Pancreas (tissue), 10 donors: ENCODE data around the gene HLF. TPM values are rescaled to one million over a fixed set of nuclear protein-coding genes. Genes with fewer than 3 reads are reported as not detected.

Experiments
- ATAC-seq, 4 donors: fragments of 200-7000 bp; cut with Tn5 transposase; one replicate each; pipeline versions ENCODE4 v1.8.0 to v1.9.1; 2020; ENCODE audit warnings: mild to moderate bottlenecking in 4 of 4, moderate library complexity in 4 of 4
- DNase-seq, 6 donors: peaks; one replicate each; pipeline ENCODE4 v3.0.0-alpha.2; 2020
- FAIRE-seq: peaks from 2 replicates; lab custom pipeline; 2012; peaks lifted over from hg19 to GRCh38; lab: Jason Lieb, UNC
- H3K27ac ChIP-seq, 4 donors: fragments of 200-600 bp; sonication (generic); 1 replicate in 3 of 4; 2 replicates in 1 of 4; pipeline versions ENCODE4 v1.5.0 to v1.8.0; 2020
- H3K27me3 ChIP-seq, 4 donors: fragments of 200-600 bp; one replicate each; pipeline ENCODE4 v1.8.0; 2021
- H3K36me3 ChIP-seq, 3 donors: fragments of 200-600 bp; sonication (generic) in 1 of 3; one replicate each; pipeline versions ENCODE4 v1.5.0 to v1.8.0; 2020 to 2021
- H3K4me1 ChIP-seq, 3 donors: fragments of 200-600 bp; one replicate each; pipeline ENCODE4 v1.8.0; 2021
- H3K4me3 ChIP-seq, 4 donors: fragments of 200-600 bp; sonication (generic) in 2 of 4; one replicate each; pipeline versions ENCODE4 v1.5.0 to v1.8.0; 2020 to 2021
- H3K9me3 ChIP-seq, 4 donors: fragments of 200-600 bp; one replicate each; pipeline ENCODE4 v1.8.0; 2021
- WGBS, 2 donors: extraction: QIAGEN DNeasy Blood & Tissue Kit; methylation state at CpG; one replicate each; pipeline ENCODE4 v1.1.7; 2013; 5-methylcytosine and 5-hydroxymethylcytosine counted together
- intact Hi-C, 3 donors: fragments of 100-400 bp; cut with DNase I; formaldehyde crosslinking; loops; one replicate each; pipeline versions ENCODE4 v1.11.1 to v1.14.2; 2022
- polyA plus RNA-seq, 2 donors: library from polyadenylated mRNA; stranded (reverse); fragments of 200-250 nt; gene quantifications; one replicate each; pipeline ENCODE4 v1.2.3, GENCODE V29; 2013
- total RNA-seq, 6 donors: library from RNA; stranded (reverse); fragmentation: NEBNext Ultra II Directional in 4 of 6; extraction: Animal tissue kit (Norgen Biotek cat#: 25700) in 4 of 6; gene quantifications; one replicate each; pipeline versions ENCODE4 v1.2.1 to v1.2.4, GENCODE V29; 2021 to 2023
- TF ChIP-seq, protein P1 (sequence below), 4 donors: fragments of 200-600 bp; sonication (generic) in 3 of 4; IDR thresholded peaks; one replicate each; pipeline versions ENCODE4 v1.5.0 to v1.8.0; 2021; ENCODE audit warnings: antibody characterized with exemption in 4 of 4
- donor health status: healthy with polysubstance abuse.
- donor health status: DM: no; HTN: no; CAD: no; lungs with moderate emphysema.
- donor health status: DM: no; HTN: no; CAD: no.
- donor health status: control.
- donor health status: control.
- donor health status: Bipolar disorder and iron deficiency.
- donor health status: DM: yes; HTN: yes; CAD: no.
- donor health status: DM: no; HTN: no; CAD: no.
- donor health status: DM: no; HTN: no; CAD: no.
- donor health status: DM: yes; HTN: yes; CAD: no.

HLF gene
- total and polyA plus RNA-seq, 8 donors: 1.2 to 4.6 (median 2.2) TPM

DNA sequence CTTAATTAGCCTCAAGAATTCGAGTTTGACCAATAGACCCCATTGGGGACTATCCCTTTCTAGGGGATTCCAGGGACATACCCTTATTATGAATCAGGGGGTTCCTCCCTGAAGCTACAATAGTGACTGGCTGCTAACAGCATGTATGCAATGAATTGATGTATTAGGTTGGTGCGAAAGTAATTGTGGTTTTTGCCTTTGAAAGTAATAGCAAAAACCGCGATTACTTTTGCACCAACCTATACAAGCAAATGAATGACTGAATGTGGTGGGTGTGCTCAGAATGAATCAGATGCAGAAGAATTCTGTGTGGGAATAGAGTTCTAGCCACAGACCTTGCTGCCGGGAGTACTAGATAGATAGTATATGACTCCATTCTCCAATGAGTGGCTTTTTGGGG, 76.7 kb downstream of the HLF start:
- TF ChIP-seq, protein P1, sequence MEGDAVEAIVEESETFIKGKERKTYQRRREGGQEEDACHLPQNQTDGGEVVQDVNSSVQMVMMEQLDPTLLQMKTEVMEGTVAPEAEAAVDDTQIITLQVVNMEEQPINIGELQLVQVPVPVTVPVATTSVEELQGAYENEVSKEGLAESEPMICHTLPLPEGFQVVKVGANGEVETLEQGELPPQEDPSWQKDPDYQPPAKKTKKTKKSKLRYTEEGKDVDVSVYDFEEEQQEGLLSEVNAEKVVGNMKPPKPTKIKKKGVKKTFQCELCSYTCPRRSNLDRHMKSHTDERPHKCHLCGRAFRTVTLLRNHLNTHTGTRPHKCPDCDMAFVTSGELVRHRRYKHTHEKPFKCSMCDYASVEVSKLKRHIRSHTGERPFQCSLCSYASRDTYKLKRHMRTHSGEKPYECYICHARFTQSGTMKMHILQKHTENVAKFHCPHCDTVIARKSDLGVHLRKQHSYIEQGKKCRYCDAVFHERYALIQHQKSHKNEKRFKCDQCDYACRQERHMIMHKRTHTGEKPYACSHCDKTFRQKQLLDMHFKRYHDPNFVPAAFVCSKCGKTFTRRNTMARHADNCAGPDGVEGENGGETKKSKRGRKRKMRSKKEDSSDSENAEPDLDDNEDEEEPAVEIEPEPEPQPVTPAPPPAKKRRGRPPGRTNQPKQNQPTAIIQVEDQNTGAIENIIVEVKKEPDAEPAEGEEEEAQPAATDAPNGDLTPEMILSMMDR (IDR thresholded peaks at IDR 0.05): no peak
- DNase-seq (no peak), ATAC-seq (peak in 1 of 4 donors; percentile 52), FAIRE-seq (no peak)
- Histone ChIP-seq H3K36me3 (no peaks in the 10 kb centered on the region), H3K4me1 (no peaks in the 10 kb centered on the region), H3K9me3 (no peaks in the 10 kb centered on the region), H3K27me3 (no peaks in the 10 kb centered on the region), H3K27ac (no peak overlapping the region), H3K4me3 (no peak overlapping the region)
- WGBS, 2 donors: 82 to 88% methylated on average over 5 of the region's 5 CpGs
- intact Hi-C loops: no loop called here

DNA sequence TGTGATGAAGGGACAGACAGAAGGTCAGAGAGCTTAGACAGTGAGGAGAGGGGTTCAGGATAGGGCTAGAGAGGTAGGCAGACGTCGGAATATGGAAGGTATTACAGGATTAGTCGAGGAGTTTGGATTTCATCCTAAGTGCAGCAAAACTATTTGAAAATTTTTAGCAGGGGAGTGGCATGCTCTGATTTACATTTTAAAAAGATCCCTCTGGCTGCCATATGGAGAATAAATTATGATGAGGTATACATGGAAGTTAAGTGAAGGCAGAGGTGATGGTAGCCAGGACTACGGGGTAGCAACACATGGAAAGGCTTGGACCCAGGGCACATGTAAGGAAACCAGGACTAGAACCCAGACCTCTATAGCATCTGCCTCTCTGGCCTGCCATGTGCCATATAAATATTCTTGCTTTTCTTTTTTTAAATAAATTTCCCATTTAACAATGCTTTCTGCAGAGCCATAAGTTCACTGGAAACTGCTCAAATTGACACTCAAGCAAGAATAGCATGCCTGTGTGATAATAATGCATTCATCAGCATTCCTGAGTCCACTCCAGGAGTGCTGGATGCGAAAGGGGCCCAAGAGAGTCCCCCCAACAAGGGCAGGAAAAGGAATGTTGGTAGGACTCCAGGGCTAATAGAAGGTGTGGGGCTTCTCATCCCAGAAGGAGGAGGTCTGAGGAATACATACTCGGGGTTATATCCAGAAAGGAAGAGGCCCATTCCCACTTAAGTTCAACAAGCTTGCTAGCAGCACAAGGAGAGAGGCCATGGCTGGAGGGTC, 78.2 kb downstream of the HLF start:
- Histone ChIP-seq H3K4me1 (no peaks in the 10 kb centered on the region), H3K36me3 (no peaks in the 10 kb centered on the region), H3K27ac (no peak overlapping the region), H3K4me3 (no peak overlapping the region), H3K27me3 (no peaks in the 10 kb centered on the region), H3K9me3 (no peaks in the 10 kb centered on the region)
- no peak for ATAC-seq
- intact Hi-C loops: no loop called here
- TF ChIP-seq, protein P1 (IDR thresholded peaks at IDR 0.05): no peak
- WGBS, 2 donors: 82 to 86% methylated on average over 6 of the region's 6 CpGs
- DNase-seq: no peak
- no peak for FAIRE-seq

DNA sequence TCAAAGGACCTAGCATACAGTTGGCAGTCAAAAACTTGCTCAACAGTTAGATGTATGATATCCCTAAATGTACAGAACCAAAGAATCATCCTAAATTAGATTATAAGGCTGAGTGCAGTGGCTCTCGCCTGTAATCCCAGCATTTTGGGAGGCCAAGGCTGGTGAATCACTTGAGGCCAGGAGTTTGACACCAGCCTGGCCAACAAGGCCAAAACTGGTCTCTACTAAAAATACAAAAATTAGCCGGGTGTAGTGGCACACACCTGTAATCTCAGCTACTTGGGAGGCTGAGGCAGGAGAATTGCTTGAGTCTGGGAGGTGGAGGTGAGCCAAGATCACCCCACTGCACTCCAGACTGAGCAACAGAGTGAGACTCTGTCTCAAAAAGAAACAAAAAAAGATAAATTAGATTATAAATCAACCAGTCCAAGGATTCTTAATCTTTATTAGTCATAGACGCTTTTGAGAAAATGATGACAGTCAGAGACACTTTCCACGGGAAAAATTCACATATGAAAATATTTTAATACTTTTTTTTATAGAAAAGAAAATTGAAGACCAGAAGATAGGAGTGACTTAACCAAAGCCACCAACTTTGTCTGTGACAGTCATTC, 79.2 kb downstream of the HLF start:
- 73 to 84% methylated on average over 4 of the region's 4 CpGs for WGBS, 2 donors
- H3K27me3 ChIP-seq: no peaks in the 10 kb centered on the region
- no peaks in the 10 kb centered on the region for H3K9me3 ChIP-seq
- TF ChIP-seq, protein P1 (IDR thresholded peaks at IDR 0.05): no peak
- FAIRE-seq (no peak), DNase-seq (no peak), ATAC-seq (no peak)
- H3K4me3 ChIP-seq: no peak overlapping the region
- intact Hi-C loops: no loop called here
- H3K36me3 ChIP-seq: no peaks in the 10 kb centered on the region
- H3K27ac ChIP-seq: no peak overlapping the region
- H3K4me1 ChIP-seq: no peaks in the 10 kb centered on the region

DNA sequence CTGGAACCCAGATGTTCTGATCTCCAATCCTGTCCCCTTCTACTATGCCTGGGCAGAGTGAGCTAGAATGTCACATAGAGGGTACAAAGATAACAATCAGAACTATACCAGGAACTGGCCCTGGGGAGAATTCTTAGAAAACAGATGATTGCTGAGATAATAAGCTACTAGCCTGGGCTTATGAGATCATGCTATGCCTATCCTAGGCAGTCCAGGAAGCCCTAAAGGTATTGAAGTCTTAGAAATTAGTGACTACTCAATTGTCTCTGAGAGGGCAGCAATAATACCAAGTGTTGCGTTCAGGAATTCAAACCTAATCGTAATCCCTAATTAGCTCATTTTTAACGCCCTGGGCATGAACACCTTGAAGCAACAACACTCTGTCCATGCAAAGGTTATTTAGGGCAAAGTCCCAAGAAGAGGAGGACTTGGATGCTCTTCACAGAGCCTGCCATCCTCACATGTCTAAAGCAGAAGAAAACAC, 79.8 kb downstream of the HLF start:
- Histone ChIP-seq H3K27ac (no peak overlapping the region), H3K4me3 (no peak overlapping the region), H3K9me3 (no peaks in the 10 kb centered on the region), H3K4me1 (no peaks in the 10 kb centered on the region), H3K27me3 (no peaks in the 10 kb centered on the region), H3K36me3 (no peaks in the 10 kb centered on the region)
- TF ChIP-seq, protein P1 (IDR thresholded peaks at IDR 0.05): no peak
- intact Hi-C loops: no loop called here
- ATAC-seq (no peak), FAIRE-seq (no peak), DNase-seq (no peak)
- 78 to 87% methylated on average over 3 of the region's 3 CpGs for WGBS, 2 donors

GRCh38 chr17:55345132-55345531, 80.4 kb downstream of the HLF start:
- ATAC-seq: no peak
- H3K27ac ChIP-seq: no peak overlapping the region
- 74 to 80% methylated on average over 1 of the region's 1 CpG for WGBS, 2 donors
- no peaks in the 10 kb centered on the region for H3K9me3 ChIP-seq
- TF ChIP-seq, protein P1 (IDR thresholded peaks at IDR 0.05): no peak
- no peaks in the 10 kb centered on the region for H3K4me1 ChIP-seq
- no peak for FAIRE-seq
- no peaks in the 10 kb centered on the region for H3K36me3 ChIP-seq
- intact Hi-C loops: loop anchor here in 1 of 3 donors (5.0 kb wide), 1 partner anchor 353 kb away; no protein-coding TSS in a partner anchor
- no peaks in the 10 kb centered on the region for H3K27me3 ChIP-seq
- DNase-seq: no peak
- H3K4me3 ChIP-seq: no peak overlapping the region
